Thoracic aorta (tissue), 2 donors: ENCODE data around the gene EMSY. TPM values are rescaled to one million over a fixed set of nuclear protein-coding genes. Genes with fewer than 3 reads are reported as not detected.

Experiments used
- ATAC-seq: fragments of 150-250 bp; one replicate; pipeline ENCODE4 v1.8.0; 2017; ENCODE audit warnings: low read depth; ENCODE audit not compliant: insufficient number of reproducible peaks, low FRiP score
- DNase-seq: peaks from one replicate; pipeline ENCODE4 v3.0.0-alpha.2; 2020; ENCODE audit warnings: low spot score
- H3K27ac ChIP-seq, 2 donors: fragments of 200-600 bp; sonication (generic); 1 replicate in 1 of 2; 2 replicates in 1 of 2; pipeline ENCODE4 v1.5.1; 2016; ENCODE audit warnings: mild to moderate bottlenecking in 2 of 2, moderate library complexity in 2 of 2
- H3K27me3 ChIP-seq: fragments of 200-600 bp; sonication (generic); replicated peaks from 2 replicates; pipeline ENCODE4 v1.6.0; 2016; ENCODE audit warnings: mild to moderate bottlenecking; ENCODE audit not compliant: insufficient read depth
- H3K36me3 ChIP-seq: fragments of 200-600 bp; sonication (generic); one replicate; pipeline ENCODE4 v1.5.1; 2016
- H3K4me1 ChIP-seq, 2 donors: fragments of 200-600 bp; sonication (generic); 1 replicate in 1 of 2; 2 replicates in 1 of 2; pipeline versions ENCODE4 v1.5.1 to v1.6.0; 2016; ENCODE audit warnings: low read depth in 2 of 2, mild to moderate bottlenecking in 1 of 2; ENCODE audit not compliant: control insufficient read depth in 1 of 2
- H3K4me3 ChIP-seq: fragments of 200-600 bp; sonication (generic); 2 replicates; pipeline ENCODE4 v1.5.1; 2016; ENCODE audit warnings: mild to moderate bottlenecking
- H3K9me3 ChIP-seq: fragments of 200-600 bp; sonication (generic); 2 replicates; pipeline ENCODE4 v1.5.1; 2016
- total RNA-seq, 2 donors: library from RNA; depleted of rRNA; stranded (reverse); fragments of >200 nt; gene quantifications; one replicate each; pipeline versions ENCODE4 v1.1.0 to v1.2.3, GENCODE V29; 2016
- TF ChIP-seq, protein P1 (sequence below): fragments of 200-600 bp; sonication (generic); IDR thresholded peaks from one replicate; pipeline ENCODE4 v1.5.1; 2019; ENCODE audit warnings: antibody characterized with exemption

EMSY gene
- total RNA-seq, 2 donors from 2014 or later: 53.5 to 73.2 TPM

DNA sequence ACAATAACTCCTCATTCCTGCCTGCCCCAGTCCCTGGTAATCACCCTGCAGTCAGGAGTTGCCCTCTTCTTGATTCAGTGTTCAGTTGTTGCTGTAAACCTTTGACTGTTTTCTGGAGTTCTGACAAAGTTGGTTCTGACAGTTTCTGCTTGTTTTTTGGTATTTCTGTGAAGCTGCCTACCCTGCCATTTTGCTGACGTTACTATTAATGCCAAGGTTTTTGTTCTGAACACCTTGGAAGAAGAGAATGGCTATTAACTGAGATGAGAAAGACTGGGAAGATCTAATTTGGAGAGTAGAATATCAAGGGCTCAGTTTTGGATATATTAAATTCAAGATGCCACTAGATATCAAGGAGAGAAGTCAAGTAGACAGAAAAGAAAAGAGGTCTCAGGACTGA, 113.7 kb downstream of the EMSY start:
- Histone ChIP-seq H3K4me3 (no peak overlapping the region), H3K36me3 (no peaks in the 10 kb centered on the region), H3K27ac (no peak overlapping the region), H3K4me1 (peaks cover 0 to 8% of the 10 kb centered on the region in 2 donors), H3K9me3 (no peaks in the 10 kb centered on the region), H3K27me3 (no peaks in the 10 kb centered on the region)
- no peak for DNase-seq
- TF ChIP-seq, protein P1, sequence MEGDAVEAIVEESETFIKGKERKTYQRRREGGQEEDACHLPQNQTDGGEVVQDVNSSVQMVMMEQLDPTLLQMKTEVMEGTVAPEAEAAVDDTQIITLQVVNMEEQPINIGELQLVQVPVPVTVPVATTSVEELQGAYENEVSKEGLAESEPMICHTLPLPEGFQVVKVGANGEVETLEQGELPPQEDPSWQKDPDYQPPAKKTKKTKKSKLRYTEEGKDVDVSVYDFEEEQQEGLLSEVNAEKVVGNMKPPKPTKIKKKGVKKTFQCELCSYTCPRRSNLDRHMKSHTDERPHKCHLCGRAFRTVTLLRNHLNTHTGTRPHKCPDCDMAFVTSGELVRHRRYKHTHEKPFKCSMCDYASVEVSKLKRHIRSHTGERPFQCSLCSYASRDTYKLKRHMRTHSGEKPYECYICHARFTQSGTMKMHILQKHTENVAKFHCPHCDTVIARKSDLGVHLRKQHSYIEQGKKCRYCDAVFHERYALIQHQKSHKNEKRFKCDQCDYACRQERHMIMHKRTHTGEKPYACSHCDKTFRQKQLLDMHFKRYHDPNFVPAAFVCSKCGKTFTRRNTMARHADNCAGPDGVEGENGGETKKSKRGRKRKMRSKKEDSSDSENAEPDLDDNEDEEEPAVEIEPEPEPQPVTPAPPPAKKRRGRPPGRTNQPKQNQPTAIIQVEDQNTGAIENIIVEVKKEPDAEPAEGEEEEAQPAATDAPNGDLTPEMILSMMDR: no peak
- no peak for ATAC-seq

DNA sequence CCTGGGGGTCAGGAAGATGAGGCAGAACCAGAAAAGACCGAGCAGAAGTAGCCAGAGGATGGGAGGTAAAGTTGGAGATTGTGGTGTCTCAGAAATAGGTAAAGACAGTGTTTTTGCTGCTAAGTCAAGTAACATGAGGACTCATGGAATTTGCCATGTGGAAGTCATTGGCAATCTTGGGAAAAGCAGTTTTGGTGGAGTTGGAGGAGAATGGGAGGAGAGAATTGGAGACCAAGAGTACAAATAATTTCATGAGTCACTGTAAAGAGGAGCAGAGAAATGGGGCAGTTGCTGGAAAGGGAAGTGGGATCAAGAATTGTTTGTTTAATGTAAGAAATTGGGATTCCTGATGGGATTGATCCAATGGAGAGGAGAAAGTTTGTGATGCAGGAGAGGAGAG, 114.1 kb downstream of the EMSY start:
- no peak for DNase-seq
- no peak overlapping the region for H3K27ac ChIP-seq
- H3K9me3 ChIP-seq: no peaks in the 10 kb centered on the region
- peaks cover 0 to 5% of the 10 kb centered on the region in 2 donors for H3K4me1 ChIP-seq
- TF ChIP-seq, protein P1: no peak
- no peak for ATAC-seq
- no peaks in the 10 kb centered on the region for H3K27me3 ChIP-seq
- H3K36me3 ChIP-seq: no peaks in the 10 kb centered on the region
- no peak overlapping the region for H3K4me3 ChIP-seq

DNA sequence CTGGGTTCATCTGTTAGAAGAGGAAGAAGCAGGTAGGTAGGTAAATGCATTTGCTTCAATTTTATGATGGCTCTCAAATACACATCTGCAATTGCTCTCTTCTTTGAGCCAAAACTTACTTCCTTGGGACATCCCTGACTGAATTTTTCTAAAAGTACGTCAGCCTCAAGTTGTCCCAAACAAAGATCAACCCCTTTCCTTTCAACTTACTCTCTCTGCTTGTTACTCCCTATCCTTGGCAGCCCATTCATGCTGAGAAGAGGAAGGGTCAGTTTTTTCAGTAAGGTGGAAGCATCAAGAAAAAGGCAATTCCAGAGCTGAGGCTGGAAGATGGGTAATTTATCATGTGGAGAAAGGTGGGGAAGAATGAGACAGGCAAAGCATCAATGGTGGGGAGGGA, 114.5 kb downstream of the EMSY start:
- no peaks in the 10 kb centered on the region for H3K9me3 ChIP-seq

DNA sequence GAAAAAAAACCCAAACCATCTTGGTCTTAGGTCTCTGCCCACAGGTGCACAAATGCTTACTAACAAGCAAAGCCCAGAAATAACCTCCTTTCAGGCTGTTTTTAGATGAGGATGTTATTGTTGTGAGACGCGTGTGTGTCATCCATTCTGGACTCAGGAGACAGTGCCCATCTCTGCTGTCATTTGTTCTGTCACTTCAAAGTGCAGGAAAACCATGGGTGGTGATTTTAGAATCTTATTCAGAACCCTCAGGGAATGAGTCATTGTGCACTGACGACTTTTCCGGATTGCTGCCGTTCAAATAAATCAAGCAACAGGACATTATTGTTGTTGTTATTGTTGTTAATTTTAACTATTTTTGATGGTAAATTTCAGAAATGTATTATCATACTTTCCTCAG, 115.4 kb downstream of the EMSY start:
- H3K27me3 ChIP-seq: no peaks in the 10 kb centered on the region
- ATAC-seq: no peak
- no peak overlapping the region for H3K27ac ChIP-seq
- no peaks in the 10 kb centered on the region for H3K36me3 ChIP-seq
- no peak overlapping the region for H3K4me3 ChIP-seq
- H3K4me1 ChIP-seq: no peaks in the 10 kb centered on the region
- DNase-seq: no peak
- TF ChIP-seq, protein P1: no peak
- H3K9me3 ChIP-seq: no peaks in the 10 kb centered on the region

More for the DNA sequence above, 114.5 kb downstream of the EMSY start:
- DNase-seq: no peak
- no peak overlapping the region for H3K4me3 ChIP-seq
- TF ChIP-seq, protein P1: no peak
- peaks cover 0 to under 1% of the 10 kb centered on the region in 2 donors for H3K4me1 ChIP-seq
- H3K27me3 ChIP-seq: no peaks in the 10 kb centered on the region
- H3K36me3 ChIP-seq: no peaks in the 10 kb centered on the region
- no peak for ATAC-seq
- H3K27ac ChIP-seq: no peak overlapping the region

DNA sequence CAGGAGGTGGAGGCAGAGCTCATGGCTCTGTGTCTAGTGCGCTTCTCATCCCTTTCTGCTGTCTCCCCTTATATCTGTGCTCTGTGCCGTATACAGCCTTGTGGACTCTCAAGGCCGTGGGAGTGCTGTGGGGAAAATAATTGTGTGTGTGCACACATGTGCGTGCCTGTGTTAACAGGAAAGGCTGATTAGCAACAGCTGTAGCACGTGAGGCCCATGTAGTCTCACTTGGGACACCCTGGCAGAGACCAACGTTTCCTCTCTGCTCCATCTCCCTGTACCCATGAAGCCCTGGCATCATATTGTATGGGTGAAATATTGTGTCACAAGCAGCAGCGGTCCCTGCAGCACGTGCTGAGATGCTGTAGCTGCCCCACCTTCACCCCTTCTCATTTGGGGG, 116.4 kb downstream of the EMSY start:
- DNase-seq (no peak), ATAC-seq (no peak)
- Histone ChIP-seq H3K4me3 (no peak overlapping the region), H3K27me3 (no peaks in the 10 kb centered on the region), H3K36me3 (no peaks in the 10 kb centered on the region), H3K4me1 (no peaks in the 10 kb centered on the region), H3K9me3 (no peaks in the 10 kb centered on the region), H3K27ac (no peak overlapping the region)
- TF ChIP-seq, protein P1: no peak
